Adrenal gland (tissue), 12 donors: ENCODE data around the gene HYAL1. TPM values are rescaled to one million over a fixed set of nuclear protein-coding genes. Genes with fewer than 3 reads are reported as not detected.

ENCODE experiments used
- DNase-seq, 7 donors: peaks; one replicate each; pipeline ENCODE4 v3.0.0-alpha.2; 2019 to 2020
- H3K27ac ChIP-seq, 5 donors: fragments of 200-600 bp; sonication (generic) in 4 of 5; 1 replicate in 3 of 5; 2 replicates in 2 of 5; pipeline versions ENCODE4 v1.5.1 to v1.8.0; 2016 to 2020; ENCODE audit warnings: mild to moderate bottlenecking in 1 of 5
- H3K27me3 ChIP-seq: fragments of 200-600 bp; 2 replicates; pipeline ENCODE4 v1.8.0; 2021
- H3K36me3 ChIP-seq, 2 donors: fragments of 200-600 bp; replicated peaks in 1 of 2; 1 replicate in 1 of 2; 2 replicates in 1 of 2; pipeline versions ENCODE4 v1.5.1 to v1.8.0; 2018 to 2022
- H3K4me1 ChIP-seq, 2 donors: fragments of 200-600 bp; replicated peaks in 1 of 2; 1 replicate in 1 of 2; 2 replicates in 1 of 2; pipeline versions ENCODE4 v1.5.1 to v1.8.0; 2018 to 2021
- H3K4me3 ChIP-seq, 4 donors: fragments of 200-600 bp; sonication (generic) in 3 of 4; one replicate each; pipeline ENCODE4 v1.5.1; 2016 to 2018
- H3K9me3 ChIP-seq, 3 donors: fragments of 200-600 bp; sonication (generic) in 1 of 3; replicated peaks in 1 of 3; 1 replicate in 2 of 3; 2 replicates in 1 of 3; pipeline versions ENCODE4 v1.5.1 to v1.8.0; 2016 to 2021
- POLR2A ChIP-seq, 2 donors: fragments of 450-650 bp; IDR thresholded peaks; one replicate each; pipeline ENCODE4 v1.6.1; 2017; ENCODE audit warnings: antibody characterized with exemption in 2 of 2, mild to moderate bottlenecking in 2 of 2, moderate library complexity in 1 of 2
- WGBS, 4 donors: extraction: QIAGEN DNeasy Blood & Tissue Kit in 2 of 4; methylation state at CpG; one replicate each; pipeline versions ENCODE4 v1.1.5 to v1.1.7; 2013 to 2017; 5-methylcytosine and 5-hydroxymethylcytosine counted together
- intact Hi-C, 2 donors: fragments of 100-400 bp; cut with DNase I; formaldehyde crosslinking; loops; one replicate each; pipeline versions ENCODE4 v1.14.1 to v1.15.0; 2022 to 2023
- polyA plus RNA-seq, 3 donors: library from polyadenylated mRNA; stranded (reverse); fragments of 200-250 nt in 2 of 3; fragments of 350-450 nt in 1 of 3; fragmentation: Illumina TruSeq in 1 of 3; extraction: RNeasy Lipid Tissue Mini Kit (QIAGEN cat#74804) in 1 of 3; gene quantifications; one replicate each; pipeline ENCODE4 v1.2.3, GENCODE V29; 2013 to 2014
- total RNA-seq, 9 donors: library from RNA; depleted of rRNA in 4 of 9; stranded (reverse); fragments of >200 nt in 4 of 9; fragments of 120-200 nt in 1 of 9; fragmentation: NEBNext Ultra II Directional in 1 of 9; extraction: Animal tissue kit (Norgen Biotek cat#: 25700) in 1 of 9; gene quantifications; one replicate each; pipeline versions ENCODE4 v1.1.0 to v1.2.4, GENCODE V29; 2013 to 2023
- TF ChIP-seq, protein P1 (sequence below), 6 experiments: fragments of 450-650 bp in 4 of 6; fragments of 200-600 bp in 2 of 6; sonication (generic) in 1 of 6; IDR thresholded peaks; 1 replicate in 5 of 6; 2 replicates in 1 of 6; pipeline versions ENCODE4 v1.5.1 to v1.8.0; 2016 to 2021; ENCODE audit warnings: antibody characterized with exemption in 6 of 6, mild to moderate bottlenecking in 2 of 6, moderate library complexity in 1 of 6
- donor health status: healthy with polysubstance abuse.
- donor health status: Bipolar disorder and iron deficiency.
- donor health status: DM: yes; HTN: yes; CAD: no.
- donor health status: DM: no; HTN: no; CAD: no.
- donor health status: DM: no; HTN: no; CAD: no.
- donor health status: DM: yes; HTN: yes; CAD: no.

HYAL1 gene
- total and polyA plus RNA-seq, 12 donors: 3.2 to 50.5 (median 28.2) TPM

- Histone ChIP-seq H3K36me3 (no peaks in the 10 kb centered on the region), H3K4me1 (peaks cover 32 to 44% of the 10 kb centered on the region in 2 donors), H3K4me3 (no peak overlapping the region), H3K9me3 (no peaks in the 10 kb centered on the region), H3K27me3 (no peaks in the 10 kb centered on the region), H3K27ac (no peak overlapping the region)
- intact Hi-C loops: no loop called here
- DNase-seq: no peak
- TF ChIP-seq, protein P1, sequence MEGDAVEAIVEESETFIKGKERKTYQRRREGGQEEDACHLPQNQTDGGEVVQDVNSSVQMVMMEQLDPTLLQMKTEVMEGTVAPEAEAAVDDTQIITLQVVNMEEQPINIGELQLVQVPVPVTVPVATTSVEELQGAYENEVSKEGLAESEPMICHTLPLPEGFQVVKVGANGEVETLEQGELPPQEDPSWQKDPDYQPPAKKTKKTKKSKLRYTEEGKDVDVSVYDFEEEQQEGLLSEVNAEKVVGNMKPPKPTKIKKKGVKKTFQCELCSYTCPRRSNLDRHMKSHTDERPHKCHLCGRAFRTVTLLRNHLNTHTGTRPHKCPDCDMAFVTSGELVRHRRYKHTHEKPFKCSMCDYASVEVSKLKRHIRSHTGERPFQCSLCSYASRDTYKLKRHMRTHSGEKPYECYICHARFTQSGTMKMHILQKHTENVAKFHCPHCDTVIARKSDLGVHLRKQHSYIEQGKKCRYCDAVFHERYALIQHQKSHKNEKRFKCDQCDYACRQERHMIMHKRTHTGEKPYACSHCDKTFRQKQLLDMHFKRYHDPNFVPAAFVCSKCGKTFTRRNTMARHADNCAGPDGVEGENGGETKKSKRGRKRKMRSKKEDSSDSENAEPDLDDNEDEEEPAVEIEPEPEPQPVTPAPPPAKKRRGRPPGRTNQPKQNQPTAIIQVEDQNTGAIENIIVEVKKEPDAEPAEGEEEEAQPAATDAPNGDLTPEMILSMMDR (IDR thresholded peaks at IDR 0.05): no peak
- TF ChIP-seq POLR2A (IDR thresholded peaks at IDR 0.05): no peak
- WGBS, 4 donors: 80 to 90% (median 87%) methylated on average over 8 of the region's 8 CpGs
These were observed 7.6 kb downstream of the HYAL1 start for GRCh38 chr3:50295553-50296431.

GRCh38 chr3:50294492-50295403 lies 8.6 kb downstream of the HYAL1 start:
- peaks cover 22 to 34% of the 10 kb centered on the region in 2 donors for H3K4me1 ChIP-seq
- intact Hi-C loops: no loop called here

DNA sequence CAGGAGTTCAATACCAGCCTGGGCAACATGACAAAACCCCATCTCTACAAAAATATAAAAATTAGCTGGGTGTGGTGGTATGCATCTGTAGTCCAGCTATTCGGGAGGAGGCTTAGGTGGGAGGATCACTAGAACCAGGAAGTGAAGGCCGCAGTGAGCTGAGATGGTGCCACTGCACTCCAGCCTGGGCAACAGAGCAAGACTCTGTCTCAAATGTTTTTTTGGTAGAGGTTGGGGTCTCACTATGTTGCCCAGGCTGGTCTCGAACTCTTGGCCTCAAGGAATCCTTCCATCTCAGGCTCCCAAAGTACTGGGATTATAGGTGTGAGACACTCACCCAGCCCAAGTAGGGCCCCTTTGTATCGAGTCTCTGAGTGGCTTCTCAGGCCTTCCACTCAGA lies 9.3 kb downstream of the HYAL1 start:
- H3K9me3 ChIP-seq: no peaks in the 10 kb centered on the region
- intact Hi-C loops: no loop called here
- H3K27ac ChIP-seq: peak overlapping the region in 3 of 5 donors; percentile 65 to 92 (median 82)
- no peak for TF ChIP-seq POLR2A (IDR thresholded peaks at IDR 0.05)
- TF ChIP-seq, protein P1 (IDR thresholded peaks at IDR 0.05): no peak
- 82 to 92% (median 85%) methylated on average over 2 to 4 of the region's 4 CpGs for WGBS, 4 donors
- no peaks in the 10 kb centered on the region for H3K27me3 ChIP-seq
- peaks cover 19 to 32% of the 10 kb centered on the region in 2 donors for H3K4me1 ChIP-seq
- H3K4me3 ChIP-seq: no peak overlapping the region
- H3K36me3 ChIP-seq: peaks cover 0 to 11% of the 10 kb centered on the region in 2 donors
- DNase-seq: no peak

More at GRCh38 chr3:50294492-50295403, 8.6 kb downstream of the HYAL1 start:
- TF ChIP-seq POLR2A (IDR thresholded peaks at IDR 0.05): no peak
- TF ChIP-seq, protein P1 (IDR thresholded peaks at IDR 0.05): no peak
- no peak for DNase-seq
- Histone ChIP-seq H3K36me3 (peaks cover 0 to 5% of the 10 kb centered on the region in 2 donors), H3K27me3 (no peaks in the 10 kb centered on the region), H3K9me3 (no peaks in the 10 kb centered on the region), H3K4me3 (no peak overlapping the region), H3K27ac (peak overlapping the region in 1 of 5 donors; percentile 92)
- 87 to 94% (median 92%) methylated on average over 2 to 22 of the region's 22 CpGs for WGBS, 4 donors
